ENCODE results near the gene CLDN25.

CLDN25 gene

GRCh38 chr11:113814181-113814580, 34.6 kb downstream of the CLDN25 start:
- no peak for DNase-seq

GRCh38 chr11:113817162-113817561, 37.6 kb downstream of the CLDN25 start:
- DNase-seq: no peak

GRCh38 chr11:113817626-113818025, 38.0 kb downstream of the CLDN25 start:
- DNase-seq: no peak

- no peak for DNase-seq
Measured at GRCh38 chr11:113818426-113818825, 38.8 kb downstream of the CLDN25 start.

GRCh38 chr11:113827477-113827876, 47.9 kb downstream of the CLDN25 start:
- DNase-seq: no peak

- DNase-seq: no peak
Measured at GRCh38 chr11:113828191-113828590, 48.6 kb downstream of the CLDN25 start.

GRCh38 chr11:113829751-113830150, 50.2 kb downstream of the CLDN25 start:
- DNase-seq: no peak
